ENCODE data around the gene RNF186. TPM values are rescaled to one million over a fixed set of nuclear protein-coding genes. Genes with fewer than 3 reads are reported as not detected.

RNF186 gene
- total RNA-seq, 2 donors from 2014 or later: not detected

GRCh38 chr1:19771350-19771749 lies 43.7 kb downstream of the RNF186 start:
- no peak overlapping the region for H3K4me3 ChIP-seq
- H3K27ac ChIP-seq: no peak overlapping the region
- DNase-seq (ENCODE audit: low spot score): no peak
- TF ChIP-seq CTCF (IDR thresholded peaks at IDR 0.05): no peak
- H3K36me3 ChIP-seq: peaks cover 12% of the 10 kb centered on the region
- peaks cover 0 to 4% of the 10 kb centered on the region in 2 donors for H3K4me1 ChIP-seq (ENCODE audit: control insufficient read depth in 1 of 2, low read depth in 2 of 2)
- no peaks in the 10 kb centered on the region for H3K27me3 ChIP-seq (replicated peaks; ENCODE audit: insufficient read depth)
- ATAC-seq (ENCODE audit: insufficient number of reproducible peaks, low FRiP score, low read depth): no peak
- no peaks in the 10 kb centered on the region for H3K9me3 ChIP-seq

- TF ChIP-seq CTCF (IDR thresholded peaks at IDR 0.05): no peak
- Histone ChIP-seq H3K27ac (no peak overlapping the region), H3K4me1 (ENCODE audit: control insufficient read depth in 1 of 2, low read depth in 2 of 2) (peaks cover 5 to 12% of the 10 kb centered on the region in 2 donors), H3K4me3 (no peak overlapping the region), H3K36me3 (peaks cover 12% of the 10 kb centered on the region), H3K9me3 (no peaks in the 10 kb centered on the region), H3K27me3 (replicated peaks; ENCODE audit: insufficient read depth) (no peaks in the 10 kb centered on the region)
- DNase-seq (ENCODE audit: low spot score) (no peak), ATAC-seq (ENCODE audit: insufficient number of reproducible peaks, low FRiP score, low read depth) (no peak)
Observed at GRCh38 chr1:19770436-19771190, 44.5 kb downstream of the RNF186 start.

DNA sequence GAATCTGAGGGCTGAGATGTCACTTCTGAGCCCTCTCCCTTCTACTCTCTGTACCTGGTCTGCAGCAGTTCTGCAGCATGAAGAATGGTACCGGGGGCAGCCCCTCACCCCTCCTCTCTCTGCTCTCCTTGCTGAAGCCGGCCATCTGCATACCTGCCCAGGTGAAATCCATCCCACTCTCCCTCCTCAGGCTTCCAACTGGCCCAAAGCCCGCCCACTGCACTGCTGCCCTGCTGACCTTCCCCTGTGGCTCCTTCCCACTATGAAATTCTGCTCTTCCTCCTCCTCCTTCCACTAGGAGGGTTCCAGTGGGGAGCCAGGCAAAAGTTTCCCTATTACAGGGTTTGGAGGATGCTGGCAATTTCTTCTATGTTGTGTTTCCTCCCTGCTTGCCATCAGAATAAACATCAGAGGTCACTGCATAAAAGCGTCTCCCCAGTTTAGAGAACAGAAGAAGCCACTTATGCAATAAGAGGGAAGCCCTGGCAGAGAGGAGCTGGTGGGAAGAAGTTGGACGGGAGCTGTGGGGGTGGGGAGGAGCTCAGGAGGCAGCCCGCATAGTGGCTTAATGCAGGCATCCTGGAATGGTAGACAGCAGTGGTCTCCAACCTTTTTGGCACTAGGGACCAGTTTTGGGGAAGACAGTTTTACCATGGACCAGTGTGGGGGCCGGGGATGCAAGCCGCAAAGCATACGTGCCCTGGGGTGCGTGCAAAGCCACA lies 45.7 kb downstream of the RNF186 start:
- peak overlapping the region in 1 of 2 donors; percentile 49 for H3K27ac ChIP-seq
- H3K4me3 ChIP-seq: no peak overlapping the region
- no peaks in the 10 kb centered on the region for H3K27me3 ChIP-seq (replicated peaks; ENCODE audit: insufficient read depth)
- DNase-seq (ENCODE audit: low spot score) (no peak), ATAC-seq (ENCODE audit: insufficient number of reproducible peaks, low FRiP score, low read depth) (no peak)
- peaks cover 5 to 19% of the 10 kb centered on the region in 2 donors for H3K4me1 ChIP-seq (ENCODE audit: control insufficient read depth in 1 of 2, low read depth in 2 of 2)
- peaks cover 12% of the 10 kb centered on the region for H3K36me3 ChIP-seq
- no peak for TF ChIP-seq CTCF (IDR thresholded peaks at IDR 0.05)
- no peaks in the 10 kb centered on the region for H3K9me3 ChIP-seq

DNA sequence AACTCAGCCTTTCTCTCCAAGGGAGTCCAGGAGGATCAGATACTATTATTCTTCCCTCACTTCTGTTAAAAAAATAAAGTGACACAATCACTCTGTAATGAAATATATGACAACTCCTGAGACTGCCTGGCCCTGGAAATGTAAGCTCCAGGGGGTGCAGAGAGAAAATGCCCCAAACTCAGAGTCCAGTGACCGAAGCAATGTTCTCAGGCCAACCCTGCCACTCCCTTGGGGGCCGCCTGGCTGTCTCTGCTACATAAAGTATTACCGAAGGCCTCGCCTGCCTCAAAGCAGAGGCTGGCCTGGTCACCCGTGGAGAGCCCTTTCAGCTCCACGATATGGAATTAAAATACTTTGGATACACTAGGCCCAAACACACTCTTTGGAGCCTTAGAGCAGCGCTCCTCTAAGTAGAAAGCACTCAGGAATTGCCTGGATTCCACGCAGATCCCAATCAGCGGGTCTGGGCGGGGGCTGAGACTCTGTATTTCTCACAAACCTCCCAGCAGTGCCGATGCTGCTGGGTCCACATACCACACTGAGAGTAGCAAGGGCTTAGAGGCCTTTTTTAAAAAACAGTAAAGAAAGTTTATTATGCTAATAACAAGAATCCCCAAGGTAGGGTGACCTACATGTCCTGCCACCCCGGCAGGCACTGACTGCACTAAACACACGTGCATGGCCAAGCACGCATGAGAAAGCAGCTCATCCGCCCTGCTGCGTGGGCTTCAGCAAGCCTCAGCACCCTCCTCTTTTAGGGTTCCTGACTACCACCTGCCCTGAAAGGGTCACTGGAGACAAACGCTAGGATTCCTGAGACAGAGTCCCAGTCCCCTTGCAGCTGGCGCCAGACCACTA lies 46.5 kb downstream of the RNF186 start:
- peak overlapping the region in 1 of 2 donors; percentile 49 for H3K27ac ChIP-seq
- ATAC-seq (ENCODE audit: insufficient number of reproducible peaks, low FRiP score, low read depth): no peak
- H3K9me3 ChIP-seq: no peaks in the 10 kb centered on the region
- H3K36me3 ChIP-seq: peaks cover 8% of the 10 kb centered on the region
- no peak overlapping the region for H3K4me3 ChIP-seq
- no peak for TF ChIP-seq CTCF (IDR thresholded peaks at IDR 0.05)
- DNase-seq (ENCODE audit: low spot score): no peak
- peaks cover 5 to 19% of the 10 kb centered on the region in 2 donors for H3K4me1 ChIP-seq (ENCODE audit: control insufficient read depth in 1 of 2, low read depth in 2 of 2)
- H3K27me3 ChIP-seq (replicated peaks; ENCODE audit: insufficient read depth): no peaks in the 10 kb centered on the region

DNA sequence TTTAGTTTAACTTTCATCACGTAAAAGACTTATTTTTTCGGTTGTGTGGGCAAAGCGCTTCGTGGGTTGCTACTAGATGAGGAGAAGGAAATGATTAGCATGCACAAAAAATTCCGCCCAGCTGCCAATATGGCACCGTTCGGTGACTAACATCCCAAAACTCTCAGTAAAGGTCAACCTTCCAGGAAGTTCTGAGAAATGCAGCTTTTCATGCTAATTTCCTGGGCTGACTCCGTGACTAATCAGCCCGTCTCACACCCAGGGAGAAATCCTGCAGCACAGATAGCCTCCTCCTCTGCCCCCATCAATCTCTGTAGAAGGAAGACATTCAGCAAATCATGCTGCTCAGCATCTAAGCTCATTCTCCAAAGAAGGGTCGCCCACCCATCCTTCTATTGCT lies 49.5 kb downstream of the RNF186 start:
- H3K4me3 ChIP-seq: no peak overlapping the region
- H3K27me3 ChIP-seq (replicated peaks; ENCODE audit: insufficient read depth): no peaks in the 10 kb centered on the region
- TF ChIP-seq CTCF (IDR thresholded peaks at IDR 0.05): no peak
- H3K27ac ChIP-seq: peak overlapping the region; percentile 49 to 60
- ATAC-seq (ENCODE audit: insufficient number of reproducible peaks, low FRiP score, low read depth): peak; percentile 78
- no peaks in the 10 kb centered on the region for H3K9me3 ChIP-seq
- peaks cover 5 to 19% of the 10 kb centered on the region in 2 donors for H3K4me1 ChIP-seq (ENCODE audit: control insufficient read depth in 1 of 2, low read depth in 2 of 2)
- no peak for DNase-seq (ENCODE audit: low spot score)
- H3K36me3 ChIP-seq: no peaks in the 10 kb centered on the region

All from thoracic aorta (tissue), 2 donors.